ENCODE results near the gene ABCC8. TPM values are rescaled to one million over a fixed set of nuclear protein-coding genes. Genes with fewer than 3 reads are reported as not detected.

ABCC8 gene
- total RNA-seq, 4 donors from 2014 or later = 0.23 to 1.9 (median 0.62) TPM; not detected in 1

- Histone ChIP-seq H3K4me1 (peaks cover 0 to 5% (median 0%) of the 10 kb centered on the region in 3 donors), H3K36me3 (no peaks in the 10 kb centered on the region), H3K9me3 (no peaks in the 10 kb centered on the region), H3K27ac (no peak overlapping the region), H3K27me3 (peaks cover 30% of the 10 kb centered on the region), H3K4me3 (no peak overlapping the region)
- TF ChIP-seq POLR2A (IDR thresholded peaks at IDR 0.05) = no peak
- no peak for TF ChIP-seq CTCF (IDR thresholded peaks at IDR 0.05)
- no peak for TF ChIP-seq POLR2AphosphoS5 (IDR thresholded peaks at IDR 0.05)
- TF ChIP-seq EP300 (IDR thresholded peaks at IDR 0.05) = no peak
- no peak for ATAC-seq
- WGBS, 2 donors (ENCODE audit: low coverage in 1 of 2) = 59 to 60% methylated on average over 2 to 6 of the region's 11 CpGs
Measured at GRCh38 chr11:17423533-17424310, 52.9 kb downstream of the ABCC8 start.

DNA sequence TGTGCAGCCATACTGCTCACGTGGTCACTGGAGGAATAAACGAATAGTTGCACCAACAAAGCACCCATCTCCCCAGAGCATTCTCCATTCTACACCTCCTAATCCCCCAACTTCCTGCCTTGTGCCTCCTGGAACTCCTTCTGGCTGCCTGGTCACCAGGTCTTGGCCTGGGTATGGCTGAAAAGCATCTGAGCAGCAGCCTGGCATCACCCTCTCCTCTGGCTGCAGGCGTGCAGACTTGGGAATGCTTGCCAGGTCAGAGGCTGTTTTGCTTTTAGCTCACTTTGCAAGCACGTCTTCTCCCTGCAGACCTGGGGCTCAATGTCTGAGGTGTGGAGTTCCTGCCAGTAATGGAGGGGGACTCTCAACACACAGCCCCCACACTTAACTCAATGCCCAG is 54.9 kb downstream of the ABCC8 start:
- H3K4me3 ChIP-seq = no peak overlapping the region
- peaks cover 0 to 5% (median 0%) of the 10 kb centered on the region in 3 donors for H3K4me1 ChIP-seq
- H3K36me3 ChIP-seq = no peaks in the 10 kb centered on the region
- H3K27ac ChIP-seq = no peak overlapping the region
- TF ChIP-seq EP300 (IDR thresholded peaks at IDR 0.05) (no peak), CTCF (IDR thresholded peaks at IDR 0.05) (no peak), POLR2A (IDR thresholded peaks at IDR 0.05) (no peak), POLR2AphosphoS5 (IDR thresholded peaks at IDR 0.05) (no peak)
- WGBS, 2 donors (ENCODE audit: low coverage in 1 of 2) = 31 to 43% methylated on average over 4 of the region's 4 CpGs
- peaks cover 42% of the 10 kb centered on the region for H3K27me3 ChIP-seq
- no peaks in the 10 kb centered on the region for H3K9me3 ChIP-seq
- no peak for ATAC-seq

- no peak overlapping the region for H3K4me3 ChIP-seq
- no peaks in the 10 kb centered on the region for H3K36me3 ChIP-seq
- H3K27ac ChIP-seq = no peak overlapping the region
- WGBS, 2 donors (ENCODE audit: low coverage in 1 of 2) = 11 to 71% methylated on average over 1 of the region's 2 CpGs
- TF ChIP-seq POLR2AphosphoS5 (IDR thresholded peaks at IDR 0.05) (no peak), CTCF (IDR thresholded peaks at IDR 0.05) (no peak), POLR2A (IDR thresholded peaks at IDR 0.05) (no peak), EP300 (IDR thresholded peaks at IDR 0.05) (no peak)
- peaks cover 0 to 5% (median 0%) of the 10 kb centered on the region in 3 donors for H3K4me1 ChIP-seq
- H3K9me3 ChIP-seq = no peaks in the 10 kb centered on the region
- no peak for ATAC-seq
- peaks cover 64% of the 10 kb centered on the region for H3K27me3 ChIP-seq
Measured at GRCh38 chr11:17418444-17419081, 58.1 kb downstream of the ABCC8 start.

DNA sequence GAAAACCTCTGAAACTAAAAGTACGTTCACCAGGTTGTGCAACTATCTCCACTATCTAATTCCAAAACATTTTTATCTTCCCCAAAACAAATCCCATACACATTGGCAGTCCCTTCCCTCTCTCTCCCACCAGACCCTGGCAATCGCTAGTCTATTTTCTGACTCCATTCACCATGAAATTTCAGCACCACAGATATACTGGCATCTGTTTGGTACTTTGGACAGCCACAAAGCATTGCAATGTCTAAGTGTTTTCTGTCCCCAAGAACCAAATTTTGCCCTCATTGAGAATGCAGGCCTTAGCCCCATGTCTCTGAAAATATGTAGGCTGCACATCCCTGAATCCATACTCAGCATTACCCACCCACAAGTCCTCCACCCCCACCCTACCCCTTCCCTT is 60.2 kb downstream of the ABCC8 start:
- TF ChIP-seq EP300 (IDR thresholded peaks at IDR 0.05) (no peak), CTCF (IDR thresholded peaks at IDR 0.05) (no peak), POLR2A (IDR thresholded peaks at IDR 0.05) (no peak), POLR2AphosphoS5 (IDR thresholded peaks at IDR 0.05) (no peak)
- Histone ChIP-seq H3K36me3 (no peaks in the 10 kb centered on the region), H3K4me3 (no peak overlapping the region), H3K27ac (no peak overlapping the region), H3K4me1 (peaks cover 0 to under 1% (median 0%) of the 10 kb centered on the region in 3 donors), H3K9me3 (no peaks in the 10 kb centered on the region), H3K27me3 (peaks cover 62% of the 10 kb centered on the region)
- no peak for ATAC-seq
- 51 to 69% methylated on average over 2 of the region's 2 CpGs for WGBS, 2 donors (ENCODE audit: low coverage in 1 of 2)
